ENCODE results near the gene SSC5D. TPM values are rescaled to one million over a fixed set of nuclear protein-coding genes. Genes with fewer than 3 reads are reported as not detected.
A peak's percentile ranks its signal among the peaks of the same experiment; 100 is the strongest.
"Not testable (repeated sequence)": the region's sequence is repeated elsewhere in the genome, so short reads cannot be mapped to it uniquely, and the experiment has no call there.

Gene SSC5D
- polyA plus RNA-seq, 10 donors: 13.9 to 50.8 (median 23.6) TPM

DNA sequence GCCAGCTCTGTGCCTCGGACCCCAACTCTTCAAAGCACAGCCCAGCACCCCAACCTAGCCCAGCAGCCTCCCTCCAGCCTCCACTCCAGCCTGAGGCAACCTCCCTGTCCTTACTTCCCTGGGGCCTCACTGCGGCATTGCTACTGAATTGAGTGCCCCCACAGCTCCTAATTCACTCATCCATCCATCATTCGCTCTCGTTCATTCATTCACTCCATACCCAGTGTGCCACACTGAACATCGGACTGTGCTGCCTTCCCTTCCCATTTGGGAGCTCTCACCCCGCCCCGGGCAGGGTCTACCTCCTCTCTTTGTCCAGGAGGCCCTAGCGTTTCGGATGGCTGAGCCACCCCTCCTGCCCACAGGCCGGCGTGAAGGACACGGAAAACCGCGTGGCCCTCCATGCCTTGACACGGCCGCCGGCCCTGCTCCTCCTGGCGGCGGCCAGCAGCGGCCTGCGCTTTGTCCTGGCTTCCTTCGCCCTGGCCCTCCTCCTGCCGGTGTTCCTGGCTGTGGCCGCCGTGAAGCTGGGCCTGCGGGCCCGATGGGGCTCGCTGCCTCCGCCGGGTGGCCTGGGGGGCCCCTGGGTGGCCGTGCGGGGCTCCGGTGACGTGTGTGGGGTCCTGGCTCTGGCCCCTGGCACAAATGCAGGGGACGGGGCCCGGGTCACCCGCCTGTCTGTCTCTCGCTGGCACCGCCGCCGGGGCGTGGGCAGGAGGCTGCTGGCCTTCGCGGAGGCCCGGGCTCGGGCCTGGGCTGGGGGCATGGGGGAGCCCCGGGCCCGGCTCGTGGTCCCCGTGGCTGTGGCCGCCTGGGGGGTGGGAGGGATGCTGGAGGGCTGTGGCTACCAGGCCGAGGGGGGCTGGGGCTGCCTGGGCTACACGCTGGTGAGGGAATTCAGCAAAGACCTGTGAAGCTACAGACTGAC, 1.9 kb upstream of the SSC5D start:
- DNase-seq: no peak

DNA sequence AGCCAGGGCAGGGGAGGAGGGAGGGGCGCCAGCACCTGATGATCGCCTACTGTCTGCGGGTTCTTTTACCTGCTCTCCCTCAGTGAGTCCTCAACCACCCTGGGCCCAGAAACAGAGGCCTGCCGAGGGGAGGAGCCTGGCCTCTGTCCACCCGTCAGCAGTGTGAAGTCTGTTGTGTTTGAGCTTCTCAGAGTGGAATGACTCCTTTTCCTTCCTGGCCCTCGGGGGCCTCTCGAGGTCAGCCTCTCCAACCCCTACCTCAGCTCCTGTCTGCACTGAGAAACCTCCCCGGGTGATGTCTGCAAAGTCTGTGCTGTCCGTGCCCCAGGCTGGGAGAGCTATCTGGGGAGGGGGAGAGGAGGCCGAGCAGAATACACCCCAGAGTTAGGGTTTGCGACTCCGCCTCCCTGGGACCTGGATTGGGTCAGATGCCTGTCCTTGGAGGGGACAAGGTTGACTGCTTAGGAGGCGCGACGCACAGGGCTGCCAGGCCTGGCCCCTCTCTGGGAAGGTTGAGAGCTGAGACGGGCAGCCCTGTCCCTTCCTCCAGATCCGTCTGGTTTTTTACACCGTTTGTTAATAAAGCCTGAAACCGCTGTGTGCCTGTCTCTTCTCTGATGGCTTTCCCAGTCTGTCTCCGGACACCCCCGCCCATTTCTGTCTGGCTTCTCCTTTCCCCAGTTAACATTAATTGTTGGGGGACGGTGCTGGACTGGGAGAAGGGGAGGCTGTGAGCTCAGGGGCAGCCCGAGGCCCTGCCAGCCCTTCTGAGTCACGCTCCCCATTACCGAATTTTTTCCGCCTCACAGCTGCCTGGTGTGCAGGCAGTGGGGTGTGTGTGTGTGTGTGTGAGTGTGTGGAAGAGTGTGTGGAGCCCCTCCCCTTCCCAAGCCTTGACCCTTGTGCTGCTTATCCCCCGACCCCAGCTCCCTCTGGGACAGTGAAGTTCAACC, 989 bp upstream of the SSC5D start:
- peak; percentile 94 to 96 (median 95) for DNase-seq

DNA sequence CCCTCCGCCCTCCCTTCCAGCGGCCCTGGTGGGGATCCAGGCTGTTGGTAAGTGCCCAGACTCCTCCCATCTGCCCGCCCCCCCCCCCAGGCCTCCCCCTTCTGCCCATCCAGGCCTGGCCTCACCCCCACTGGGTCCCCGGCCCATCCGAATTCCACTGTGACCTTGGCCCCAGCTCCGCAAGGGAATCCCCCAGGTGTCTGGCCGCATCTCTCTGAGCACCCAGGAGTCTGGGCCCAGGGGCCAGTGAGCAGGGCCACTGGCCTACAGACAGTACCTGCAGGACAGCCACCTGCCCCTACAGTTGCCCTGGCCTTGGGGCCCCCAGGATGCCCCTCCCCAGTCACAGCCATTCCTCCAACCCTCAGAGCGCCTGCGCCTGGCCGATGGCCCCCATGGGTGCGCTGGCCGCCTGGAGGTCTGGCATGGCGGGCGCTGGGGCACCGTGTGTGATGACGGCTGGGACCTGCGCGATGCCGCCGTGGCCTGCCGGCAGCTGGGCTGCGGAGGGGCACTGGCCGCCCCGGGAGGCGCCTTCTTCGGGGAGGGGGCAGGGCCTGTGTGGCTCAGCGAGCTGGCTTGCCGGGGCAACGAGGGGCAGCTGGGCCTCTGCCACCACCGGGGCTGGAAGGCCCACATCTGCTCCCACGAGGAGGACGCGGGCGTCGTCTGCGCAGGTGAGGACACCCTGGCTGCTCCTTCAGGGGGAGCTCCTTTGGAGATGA, 912 bp downstream of the SSC5D start:
- DNase-seq: peak in 1 of 3 donors; percentile 61

DNA sequence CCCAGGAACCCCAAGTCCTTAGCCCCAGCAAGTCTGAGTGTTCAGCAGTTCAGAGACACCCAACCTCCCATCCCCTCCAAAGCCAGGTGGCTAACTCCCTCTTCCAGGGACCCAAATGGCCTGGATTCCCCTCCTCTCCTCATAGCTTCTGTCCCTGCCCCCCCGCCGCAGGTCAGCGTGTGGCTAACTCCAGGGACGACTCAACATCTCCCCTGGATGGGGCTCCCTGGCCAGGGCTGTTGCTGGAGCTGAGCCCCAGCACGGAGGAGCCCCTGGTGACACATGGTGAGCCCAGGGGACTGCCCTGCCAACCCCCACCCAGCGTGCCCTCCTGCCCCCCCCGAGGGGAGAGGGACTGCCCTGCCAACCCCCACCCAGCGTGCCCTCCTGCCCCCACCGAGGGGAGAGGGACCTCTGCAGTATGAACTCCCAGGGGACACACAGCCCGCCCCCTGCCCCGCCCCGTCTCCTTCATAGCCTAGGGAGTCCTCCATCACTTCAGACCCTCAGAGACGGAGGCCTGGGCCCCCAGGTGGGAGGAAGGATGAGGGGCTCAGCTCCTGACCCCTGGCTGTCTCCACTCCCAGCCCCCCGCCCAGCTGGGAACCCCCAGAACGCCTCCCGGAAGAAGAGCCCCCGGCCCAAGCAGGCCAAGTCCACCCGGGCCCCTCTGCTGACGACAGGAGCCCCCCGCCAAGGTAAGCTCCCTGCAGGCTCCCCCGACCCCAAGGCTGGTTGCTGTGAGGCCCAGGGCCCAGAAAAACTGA, 1.7 kb downstream of the SSC5D start:
- no peak for DNase-seq

DNA sequence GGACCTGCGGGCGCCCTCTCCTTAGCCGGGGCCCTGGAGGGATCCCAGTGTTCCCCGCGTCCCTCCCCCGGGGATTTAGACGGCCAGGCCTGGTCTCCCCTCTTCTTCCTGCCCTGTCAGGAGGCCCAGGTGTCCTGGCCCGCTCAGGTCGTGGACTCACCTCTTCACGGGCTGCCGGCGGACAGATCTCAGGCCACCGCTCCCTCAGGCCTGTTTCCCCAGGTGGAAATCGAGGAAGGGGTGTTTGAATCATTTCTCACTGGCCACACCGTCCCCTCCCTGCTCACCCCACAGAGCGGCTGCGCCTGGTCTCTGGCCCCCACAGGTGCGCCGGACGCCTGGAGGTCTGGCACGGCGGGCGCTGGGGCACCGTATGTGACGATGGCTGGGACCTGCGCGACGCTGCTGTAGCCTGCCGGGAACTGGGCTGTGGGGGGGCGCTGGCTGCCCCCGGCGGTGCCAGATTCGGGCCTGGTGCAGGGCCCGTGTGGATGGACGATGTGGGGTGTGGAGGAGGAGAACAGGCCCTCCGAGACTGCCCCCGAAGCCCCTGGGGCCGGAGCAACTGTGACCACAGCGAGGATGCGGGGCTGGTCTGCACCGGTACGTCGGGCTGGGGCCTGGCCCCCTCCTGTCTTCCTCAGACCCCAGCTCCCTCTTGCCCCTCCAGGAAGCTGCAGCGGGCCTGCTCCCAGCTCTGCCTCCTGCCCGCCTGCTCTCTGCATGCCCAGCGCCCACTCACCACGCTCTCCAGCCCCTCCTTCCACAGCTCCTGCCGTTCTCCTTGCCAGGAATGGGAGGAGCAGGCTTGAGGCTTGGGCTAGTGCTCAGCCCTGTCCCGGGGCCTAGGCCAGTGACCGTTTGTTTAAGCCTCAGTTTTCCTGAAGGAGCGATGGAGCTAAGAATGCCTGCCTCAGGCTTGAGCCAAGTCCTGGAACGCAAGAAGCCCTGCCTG, 2.5 kb downstream of the SSC5D start:
- peak in 1 of 3 donors; percentile 63 for DNase-seq

DNA sequence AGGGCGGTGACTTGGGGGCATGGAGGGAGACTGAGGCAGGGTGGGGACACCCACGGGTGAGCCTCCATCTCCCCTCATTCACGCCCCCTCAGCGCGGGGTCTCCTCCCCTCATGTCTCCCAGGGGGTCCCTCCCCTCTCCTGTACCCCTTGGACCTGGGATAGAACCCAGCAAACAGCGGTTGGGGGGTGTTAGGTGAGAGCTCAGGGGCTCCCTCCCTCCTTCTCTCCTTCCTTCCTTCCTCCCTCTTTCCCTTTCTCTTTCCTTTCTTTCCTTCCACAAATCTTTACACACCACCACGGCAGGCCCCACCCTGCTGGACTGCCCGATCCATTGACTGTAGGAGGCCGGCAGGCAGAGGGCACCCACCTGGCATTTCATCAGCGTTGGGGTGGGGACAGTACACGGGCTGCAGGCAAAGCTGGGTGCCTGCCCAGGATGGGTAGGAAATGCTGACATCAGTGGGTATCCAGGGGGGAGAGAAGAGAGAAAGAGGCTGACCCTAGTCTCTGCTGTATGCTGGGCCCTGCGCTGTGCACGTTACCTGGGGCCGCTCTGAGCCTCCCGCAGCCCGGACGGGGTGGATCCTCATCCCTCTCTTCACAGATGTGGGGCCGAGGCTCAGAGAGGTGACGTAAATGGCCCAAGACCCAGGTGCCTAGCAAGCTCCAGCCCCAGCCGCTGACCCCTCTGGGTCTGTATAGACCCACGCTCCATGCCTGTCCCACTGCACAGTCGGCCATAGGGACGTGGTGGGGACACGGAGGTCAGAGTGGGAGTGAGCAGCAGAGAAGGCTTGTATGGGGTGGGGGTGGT, 3.5 kb downstream of the SSC5D start:
- peak in 1 of 3 donors; percentile 47 for DNase-seq

DNA sequence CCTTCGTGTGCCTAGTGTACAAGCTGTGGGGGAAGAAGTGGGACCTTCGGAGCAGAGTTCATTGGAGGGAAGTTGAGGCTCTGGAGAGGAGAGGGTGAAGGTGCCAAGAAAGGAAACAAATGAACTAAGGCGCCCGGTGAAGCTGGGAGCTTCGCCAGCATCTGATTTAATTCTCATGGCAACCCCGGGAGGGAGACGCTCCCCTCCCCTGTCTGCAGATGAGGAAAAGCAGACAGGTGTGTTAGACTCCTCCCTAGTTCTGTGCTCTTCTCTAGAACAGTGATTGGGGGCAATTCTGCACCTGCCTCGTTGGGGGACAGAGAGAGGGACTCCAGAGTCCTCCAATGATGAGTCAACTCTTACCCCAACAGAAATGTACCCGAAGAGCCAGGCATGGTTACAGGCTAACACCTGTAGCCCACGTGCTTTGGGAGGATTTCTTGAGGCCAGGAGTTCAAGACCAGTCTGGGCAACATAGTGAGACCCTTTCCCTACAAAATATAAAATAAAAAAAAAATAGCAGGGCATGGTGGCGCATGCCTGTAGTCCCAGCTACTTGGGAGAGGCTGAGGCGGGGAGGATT, 4.2 kb downstream of the SSC5D start:
- DNase-seq: no peak

DNA sequence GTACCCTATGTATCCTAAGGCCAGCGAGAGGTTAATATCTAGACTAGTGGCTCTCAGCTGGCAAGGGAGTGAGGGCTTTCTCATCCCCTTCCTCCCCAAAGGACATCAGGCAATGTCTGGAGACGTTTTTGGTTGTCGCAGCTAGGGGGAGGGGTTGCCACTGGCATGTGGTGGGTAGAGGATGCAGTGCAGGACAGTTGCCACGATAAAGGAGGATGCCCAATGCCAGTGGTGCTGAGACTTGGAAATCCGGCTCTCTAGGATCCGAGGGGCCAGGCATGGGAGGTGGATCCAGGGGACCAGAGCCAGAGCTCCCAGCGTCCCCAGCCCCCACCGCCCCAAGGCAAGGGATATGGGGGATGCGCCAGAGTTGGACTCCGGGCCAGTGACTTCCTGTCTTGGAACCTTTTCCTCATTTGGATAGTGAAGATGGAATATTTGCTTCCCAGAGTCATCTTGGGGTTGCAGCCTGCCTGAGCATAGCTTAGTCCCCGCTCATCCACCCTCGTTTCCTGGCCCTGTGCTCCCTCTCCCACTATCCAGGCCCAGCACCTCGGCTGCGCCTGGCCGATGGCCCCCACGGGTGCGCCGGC, 4.9 kb downstream of the SSC5D start:
- peak in 2 of 3 donors; percentile 85 to 88 for DNase-seq

DNA sequence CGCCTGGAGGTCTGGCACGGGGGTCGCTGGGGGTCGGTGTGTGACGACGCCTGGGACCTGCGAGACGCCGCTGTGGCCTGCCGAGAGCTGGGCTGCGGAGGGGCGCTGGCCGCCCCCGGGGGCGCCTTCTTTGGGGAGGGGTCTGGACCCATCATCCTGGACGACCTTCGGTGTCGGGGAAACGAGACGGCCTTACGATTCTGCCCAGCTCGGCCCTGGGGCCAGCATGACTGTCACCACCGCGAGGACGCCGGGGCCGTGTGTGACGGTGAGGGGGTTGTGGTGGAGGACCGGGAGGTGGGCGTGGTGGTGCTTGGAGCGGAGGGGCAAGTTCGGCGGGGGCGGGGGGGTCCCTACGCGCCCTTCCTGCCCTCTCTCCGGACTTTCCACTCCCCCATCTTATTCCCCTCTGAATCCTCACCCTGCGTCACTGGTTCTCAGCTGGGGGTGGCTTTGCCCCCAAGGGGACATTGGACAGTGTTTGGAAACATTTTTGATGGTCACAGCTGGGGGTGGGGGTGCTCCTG, 5.5 kb downstream of the SSC5D start:
- no peak for DNase-seq

DNA sequence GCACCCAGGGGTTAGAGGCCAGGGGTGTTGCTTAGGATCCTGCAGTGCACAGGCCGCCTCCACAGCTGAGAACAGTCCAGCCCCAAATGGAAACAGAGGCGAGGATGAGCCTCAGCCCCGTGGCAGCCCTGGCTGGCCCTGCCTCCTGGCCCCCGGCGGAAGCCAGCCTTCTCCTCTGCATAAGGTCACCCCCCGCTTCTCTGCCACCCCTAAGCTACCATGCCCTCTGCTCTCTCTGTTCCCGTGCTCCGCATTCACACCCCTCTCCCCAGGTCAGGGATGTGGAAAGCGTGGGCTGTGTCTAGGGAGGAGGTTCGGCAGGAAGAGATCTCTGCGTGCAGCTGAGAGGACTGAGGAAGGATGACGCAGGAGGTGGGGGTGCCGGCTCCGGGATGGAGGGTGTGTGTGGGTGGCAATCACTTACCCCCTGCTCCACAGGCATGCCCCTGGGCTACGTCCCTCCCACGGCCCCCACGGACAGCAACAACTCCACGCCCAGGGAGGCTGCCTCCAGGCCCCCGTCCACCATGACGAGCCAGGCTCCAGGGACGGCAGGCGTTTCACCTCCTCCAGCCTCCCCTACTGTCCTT, 6.0 kb downstream of the SSC5D start:
- DNase-seq: peak in 1 of 3 donors; percentile 81

DNA sequence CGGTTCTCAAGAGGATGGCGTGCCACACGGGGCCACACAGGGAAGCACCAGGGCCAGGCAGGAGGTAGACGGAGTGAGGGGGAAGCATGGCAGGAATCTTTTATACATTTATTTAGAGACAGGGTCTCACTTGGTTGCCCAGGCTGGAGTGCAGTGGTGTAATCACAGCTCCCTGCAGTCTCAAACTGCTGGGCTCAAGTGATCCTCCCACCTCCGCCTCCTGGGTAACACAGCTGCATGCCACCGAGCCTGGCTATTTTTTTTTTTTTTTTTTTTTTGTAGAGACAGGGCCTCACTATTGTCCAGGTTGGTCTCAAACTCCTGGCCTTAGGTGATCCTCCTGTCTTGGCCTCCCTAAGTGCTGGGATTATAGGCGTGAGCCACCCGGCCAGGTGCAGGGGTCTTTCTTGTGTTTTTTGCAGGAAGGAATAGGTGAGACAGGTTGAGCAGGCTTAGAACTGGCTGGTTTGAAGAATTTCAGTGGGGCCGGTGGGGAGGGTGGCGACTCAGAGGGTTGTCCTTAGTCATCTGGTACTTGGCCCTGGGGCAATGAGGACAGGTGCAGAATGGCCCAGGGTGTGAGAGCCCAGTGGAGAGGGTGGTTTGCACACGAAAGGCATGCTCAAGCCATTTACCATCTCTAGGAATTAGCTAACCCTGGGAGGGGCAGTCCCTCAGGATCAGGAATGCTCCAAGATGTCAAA, 7.6 kb downstream of the SSC5D start:
- DNase-seq: no peak

DNA sequence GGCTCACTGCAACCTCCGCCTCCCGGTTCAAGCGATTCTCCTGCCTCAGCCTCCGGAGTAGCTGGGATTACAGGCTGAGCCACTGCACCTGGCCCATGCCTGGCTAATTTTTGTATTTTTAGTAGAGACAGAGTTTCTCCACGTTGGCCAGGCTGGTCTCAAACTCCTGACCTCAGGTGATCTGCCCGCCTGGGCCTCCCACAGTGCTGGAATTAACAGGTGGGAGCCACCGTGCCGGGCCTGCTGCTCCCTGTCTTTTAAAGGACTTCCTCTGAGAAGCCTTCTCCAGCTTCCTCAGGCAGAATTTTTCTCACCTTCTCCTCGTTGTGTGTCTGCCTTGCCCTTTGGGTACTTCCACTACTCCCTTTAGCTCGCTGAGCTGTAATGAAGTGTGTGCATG, 8.6 kb downstream of the SSC5D start:
- not testable (repeated sequence) for DNase-seq

DNA sequence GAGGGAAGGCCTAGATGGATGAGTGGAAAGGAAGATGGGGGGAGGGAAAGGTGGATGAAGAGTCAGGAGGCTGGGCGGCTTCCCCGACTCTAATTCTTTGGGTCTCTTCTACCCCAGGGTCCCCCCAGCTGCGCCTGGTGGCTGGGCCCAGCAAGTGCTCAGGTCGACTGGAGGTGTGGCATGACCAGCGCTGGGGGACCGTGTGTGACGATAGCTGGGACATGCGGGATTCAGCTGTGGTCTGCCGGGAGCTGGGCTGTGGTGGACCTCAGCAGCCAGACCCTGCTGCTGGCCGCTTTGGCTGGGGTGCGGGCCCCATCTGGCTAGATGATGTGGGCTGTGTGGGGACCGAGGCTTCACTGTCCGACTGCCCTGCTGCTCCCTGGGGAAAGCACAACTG, 9.5 kb downstream of the SSC5D start:
- DNase-seq: no peak

DNA sequence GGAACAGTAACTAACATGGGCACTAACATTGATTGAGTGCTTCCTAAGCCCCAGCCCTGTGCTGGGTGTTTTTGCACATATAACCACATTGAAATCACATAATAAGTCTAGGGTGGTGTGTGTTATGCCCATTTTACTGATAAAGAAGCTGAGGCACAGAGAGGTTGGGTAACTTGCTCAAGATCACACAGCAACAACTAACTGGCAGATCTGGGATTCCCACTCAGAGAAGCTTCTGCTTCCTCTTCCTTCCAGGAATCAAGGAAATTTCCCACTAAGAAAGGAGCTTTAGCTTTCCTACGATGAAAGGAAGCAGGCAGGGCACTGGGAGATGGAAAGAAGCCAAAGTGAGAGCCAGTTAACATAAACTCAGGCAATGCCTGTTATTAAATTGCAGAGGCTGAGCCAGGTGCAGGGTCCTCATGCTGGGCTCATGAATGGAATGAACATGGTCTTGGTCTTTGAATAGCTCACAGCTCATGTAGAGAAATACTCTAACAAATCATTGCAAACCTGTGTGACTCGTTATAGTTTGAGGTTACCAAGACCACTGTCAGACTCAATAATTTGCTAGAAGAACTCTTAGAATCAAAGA, 10.1 kb downstream of the SSC5D start:
- DNase-seq: no peak

DNA sequence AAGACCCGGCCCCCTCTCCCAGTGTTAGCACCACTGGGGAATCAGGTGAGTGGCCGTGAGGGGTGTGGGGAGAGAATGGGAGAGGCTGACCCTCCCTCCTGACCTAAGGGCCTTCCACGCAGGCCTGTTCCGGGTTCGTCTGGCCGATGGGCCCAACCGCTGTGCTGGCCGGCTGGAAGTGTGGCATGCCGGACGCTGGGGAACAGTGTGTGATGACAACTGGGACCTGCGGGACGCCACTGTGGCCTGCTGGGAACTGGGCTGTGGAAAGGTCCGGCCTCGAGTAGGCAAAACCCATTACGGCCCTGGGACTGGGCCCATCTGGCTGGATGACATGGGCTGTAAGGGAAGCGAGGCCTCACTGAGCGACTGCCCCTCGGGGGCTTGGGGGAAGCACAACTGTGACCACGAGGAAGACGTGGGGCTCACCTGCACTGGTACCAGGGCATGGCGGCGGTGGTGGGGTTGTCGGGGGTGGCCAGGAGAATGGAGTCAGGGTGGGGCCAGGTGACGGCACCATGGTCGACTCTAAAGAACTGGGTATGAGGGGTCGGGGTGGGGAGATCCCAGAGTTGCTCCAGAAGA, 12.2 kb downstream of the SSC5D start:
- DNase-seq: no peak
